Measurements from ENCODE around the gene SORBS1. TPM values are rescaled to one million over a fixed set of nuclear protein-coding genes. Genes with fewer than 3 reads are reported as not detected.
A peak's percentile ranks its signal among the peaks of the same experiment; 100 is the strongest.

SORBS1 gene
- total and polyA plus RNA-seq, 2 experiments from 2014 or later = 17.0 to 40.2 TPM

- no peak for DNase-seq (ENCODE audit: low spot score)
- TF ChIP-seq EZH2 (IDR thresholded peaks at IDR 0.05; ENCODE audit: borderline replicate concordance) (no peak), CTCF (IDR thresholded peaks at IDR 0.05; ENCODE audit: poor library complexity) (no peak), EZH2phosphoT487 (IDR thresholded peaks at IDR 0.05; ENCODE audit: low read depth, severe bottlenecking, unreplicated experiment) (no peak)
- WGBS (ENCODE audit: low lambda C conversion rate, missing lambda C conversion rate) = 96% methylated on average over 4 of the region's 4 CpGs
- H3K4me2 ChIP-seq = no peak overlapping the region
- no peaks in the 10 kb centered on the region for H4K20me1 ChIP-seq (ENCODE audit: insufficient read depth, poor library complexity, severe bottlenecking)
- H3K9me3 ChIP-seq (ENCODE audit: low read depth) = no peaks in the 10 kb centered on the region
- H3K27me3 ChIP-seq = no peaks in the 10 kb centered on the region
- H3K4me3 ChIP-seq = no peak overlapping the region
- H3K79me2 ChIP-seq = peaks cover 79% of the 10 kb centered on the region
- H2AFZ ChIP-seq = no peak overlapping the region
- H3K9me2 ChIP-seq (replicated peaks; ENCODE audit: insufficient read depth) = no peaks in the 10 kb centered on the region
- no peak overlapping the region for H3K27ac ChIP-seq
- peaks cover 41% of the 10 kb centered on the region for H3K4me1 ChIP-seq (ENCODE audit: insufficient read depth)
- no peaks in the 10 kb centered on the region for H3K36me3 ChIP-seq (replicated peaks; ENCODE audit: insufficient read depth, low read depth)
These were observed 23.6 kb downstream of the SORBS1 start for GRCh38 chr10:95537542-95537927.

GRCh38 chr10:95536894-95537541, 24.2 kb downstream of the SORBS1 start:
- Histone ChIP-seq H2AFZ (no peak overlapping the region), H3K4me3 (no peak overlapping the region), H4K20me1 (ENCODE audit: insufficient read depth, poor library complexity, severe bottlenecking) (no peaks in the 10 kb centered on the region), H3K4me2 (no peak overlapping the region), H3K79me2 (peaks cover 80% of the 10 kb centered on the region), H3K36me3 (replicated peaks; ENCODE audit: insufficient read depth, low read depth) (no peaks in the 10 kb centered on the region), H3K27me3 (no peaks in the 10 kb centered on the region), H3K9me2 (replicated peaks; ENCODE audit: insufficient read depth) (no peaks in the 10 kb centered on the region), H3K9me3 (ENCODE audit: low read depth) (no peaks in the 10 kb centered on the region), H3K4me1 (ENCODE audit: insufficient read depth) (peaks cover 42% of the 10 kb centered on the region), H3K27ac (peak overlapping the region; percentile 55)
- TF ChIP-seq EZH2phosphoT487 (IDR thresholded peaks at IDR 0.05; ENCODE audit: low read depth, severe bottlenecking, unreplicated experiment) (no peak), EZH2 (IDR thresholded peaks at IDR 0.05; ENCODE audit: borderline replicate concordance) (no peak), CTCF (IDR thresholded peaks at IDR 0.05; ENCODE audit: poor library complexity) (no peak)
- WGBS (ENCODE audit: low lambda C conversion rate, missing lambda C conversion rate) = 93% methylated on average over 8 of the region's 8 CpGs
- DNase-seq (ENCODE audit: low spot score) = no peak

- WGBS (ENCODE audit: low lambda C conversion rate, missing lambda C conversion rate) = 37% methylated on average over 8 of the region's 8 CpGs
- peaks cover 43% of the 10 kb centered on the region for H3K4me1 ChIP-seq (ENCODE audit: insufficient read depth)
These were observed 25.2 kb downstream of the SORBS1 start for GRCh38 chr10:95536017-95536416.

More at GRCh38 chr10:95536017-95536416, 25.2 kb downstream of the SORBS1 start:
- no peak for TF ChIP-seq CTCF (IDR thresholded peaks at IDR 0.05; ENCODE audit: poor library complexity)
- no peak for TF ChIP-seq EZH2 (IDR thresholded peaks at IDR 0.05; ENCODE audit: borderline replicate concordance)
- no peak for TF ChIP-seq EZH2phosphoT487 (IDR thresholded peaks at IDR 0.05; ENCODE audit: low read depth, severe bottlenecking, unreplicated experiment)
- peak; percentile 41 for DNase-seq (ENCODE audit: low spot score)
- Histone ChIP-seq H3K9me3 (ENCODE audit: low read depth) (no peaks in the 10 kb centered on the region), H3K9me2 (replicated peaks; ENCODE audit: insufficient read depth) (no peaks in the 10 kb centered on the region), H4K20me1 (ENCODE audit: insufficient read depth, poor library complexity, severe bottlenecking) (no peaks in the 10 kb centered on the region), H3K4me3 (no peak overlapping the region), H3K79me2 (peaks cover 80% of the 10 kb centered on the region), H3K27ac (peak overlapping the region; percentile 55), H3K36me3 (replicated peaks; ENCODE audit: insufficient read depth, low read depth) (no peaks in the 10 kb centered on the region), H2AFZ (no peak overlapping the region), H3K27me3 (no peaks in the 10 kb centered on the region), H3K4me2 (peak overlapping the region; percentile 24)

All from hepatocyte (in vitro differentiated cells).